Neural progenitor cell (in vitro differentiated cells): ENCODE data around the gene MAEL.

ENCODE experiments used
- CTCF ChIP-seq: fragments of 200-600 bp; sonication (generic); IDR thresholded peaks from 2 replicates; pipeline ENCODE4 v1.5.1; 2017; ENCODE audit warnings: antibody characterized with exemption, mild to moderate bottlenecking
- EZH2 ChIP-seq: fragments of 200-600 bp; sonication (generic); IDR thresholded peaks from 2 replicates; pipeline ENCODE4 v1.6.1; 2017; ENCODE audit warnings: antibody characterized with exemption, mild to moderate bottlenecking, moderate library complexity
- EZH2phosphoT487 ChIP-seq: fragments of 200-600 bp; sonication (generic); IDR thresholded peaks from 2 replicates; pipeline ENCODE4 v1.6.1; 2017; ENCODE audit warnings: antibody characterized with exemption

- TF ChIP-seq EZH2 (no peak), CTCF (no peak), EZH2phosphoT487 (no peak)
These were observed 14.3 kb upstream of the MAEL start for GRCh38 chr1:166974647-166975345.
